Gastroesophageal sphincter (tissue), 4 donors: ENCODE results near the gene RALGPS1. TPM values are rescaled to one million over a fixed set of nuclear protein-coding genes. Genes with fewer than 3 reads are reported as not detected.
"Not testable (repeated sequence)": the region's sequence is repeated elsewhere in the genome, so short reads cannot be mapped to it uniquely, and the experiment has no call there.

Experiments used
- ATAC-seq: fragments of 150-250 bp; one replicate; pipeline ENCODE4 v1.9.1; 2016; ENCODE audit warnings: mild to moderate bottlenecking, moderate library complexity
- H3K27ac ChIP-seq, 4 donors: fragments of 200-600 bp; sonication (generic) in 3 of 4; 1 replicate in 3 of 4; 2 replicates in 1 of 4; pipeline ENCODE4 v1.5.1; 2016 to 2019
- H3K27me3 ChIP-seq: fragments of 200-600 bp; sonication (generic); one replicate; pipeline ENCODE4 v1.5.1; 2019
- H3K36me3 ChIP-seq, 2 donors: fragments of 200-600 bp; sonication (generic); one replicate each; pipeline ENCODE4 v1.5.1; 2019; ENCODE audit warnings: control low read depth in 1 of 2
- H3K4me1 ChIP-seq, 3 donors: fragments of 200-600 bp; sonication (generic); 1 replicate in 2 of 3; 2 replicates in 1 of 3; pipeline ENCODE4 v1.5.1; 2016 to 2019; ENCODE audit warnings: control low read depth in 2 of 3
- H3K4me3 ChIP-seq, 2 donors: fragments of 200-600 bp; sonication (generic); one replicate each; pipeline ENCODE4 v1.5.1; 2019; ENCODE audit warnings: mild to moderate bottlenecking in 1 of 2, moderate library complexity in 1 of 2
- H3K9me3 ChIP-seq, 3 donors: fragments of 200-600 bp; sonication (generic); one replicate each; pipeline ENCODE4 v1.5.1; 2017 to 2019; ENCODE audit warnings: control low read depth in 2 of 3
- CTCF ChIP-seq, 4 experiments: fragments of 200-600 bp in 2 of 4; fragments of 450-650 bp in 2 of 4; sonication (generic) in 1 of 4; IDR thresholded peaks; one replicate each; pipeline ENCODE4 v1.5.1; 2017 to 2019; ENCODE audit warnings: antibody characterized with exemption in 4 of 4, mild to moderate bottlenecking in 2 of 4, moderate library complexity in 2 of 4
- EP300 ChIP-seq: sonication (generic); formaldehyde crosslinking; IDR thresholded peaks from one replicate; pipeline ENCODE4 v1.6.1; 2017; ENCODE audit warnings: antibody characterized with exemption, mild to moderate bottlenecking
- POLR2A ChIP-seq, 2 donors: fragments of 450-650 bp; IDR thresholded peaks; one replicate each; pipeline ENCODE4 v1.6.1; 2017; ENCODE audit warnings: antibody characterized with exemption in 2 of 2, mild to moderate bottlenecking in 2 of 2, moderate library complexity in 1 of 2
- POLR2AphosphoS5 ChIP-seq: sonication (generic); formaldehyde crosslinking; IDR thresholded peaks from one replicate; pipeline ENCODE4 v1.6.1; 2017; ENCODE audit warnings: antibody characterized with exemption
- WGBS, 2 donors: methylation state at CpG; one replicate each; pipeline ENCODE4 v1.1.5; 2018; ENCODE audit warnings: low coverage in 1 of 2; 5-methylcytosine and 5-hydroxymethylcytosine counted together
- total RNA-seq, 4 donors: library from RNA; depleted of rRNA; stranded (reverse); fragments of >200 nt; gene quantifications; one replicate each; pipeline ENCODE4 v1.1.0, GENCODE V29; 2016

The RALGPS1 gene
- total RNA-seq, 4 donors from 2014 or later, result 5.9 to 17.4 (median 11.3) TPM

GRCh38 chr9:127013597-127013996, 99.0 kb downstream of the RALGPS1 start:
- H3K27ac ChIP-seq, result peak overlapping the region in 3 of 4 donors; percentile 17 to 66 (median 53)
- no peak for ATAC-seq
- no peak overlapping the region for H3K4me3 ChIP-seq
- H3K9me3 ChIP-seq, result no peaks in the 10 kb centered on the region
- H3K36me3 ChIP-seq, result no peaks in the 10 kb centered on the region
- no peaks in the 10 kb centered on the region for H3K27me3 ChIP-seq
- 81 to 100% methylated on average over 1 to 5 of the region's 5 CpGs for WGBS, 2 donors
- H3K4me1 ChIP-seq, result peaks cover 0 to 18% (median 3%) of the 10 kb centered on the region in 3 donors
- TF ChIP-seq EP300 (no peak), CTCF (IDR thresholded peaks at IDR 0.05) (no peak), POLR2A (IDR thresholded peaks at IDR 0.05) (no peak), POLR2AphosphoS5 (no peak)

- 54 to 58% methylated on average over 3 to 4 of the region's 4 CpGs for WGBS, 2 donors
- peak overlapping the region in 3 of 4 donors; percentile 17 to 66 (median 53) for H3K27ac ChIP-seq
Observed at GRCh38 chr9:127014216-127014909, 99.8 kb downstream of the RALGPS1 start.

GRCh38 chr9:127014910-127015540, 100.4 kb downstream of the RALGPS1 start:
- 94 to 97% methylated on average over 3 of the region's 3 CpGs for WGBS, 2 donors
- Histone ChIP-seq H3K4me3 (no peak overlapping the region), H3K36me3 (no peaks in the 10 kb centered on the region), H3K27me3 (no peaks in the 10 kb centered on the region), H3K27ac (peak overlapping the region in 2 of 4 donors; percentile 12 to 66), H3K9me3 (no peaks in the 10 kb centered on the region), H3K4me1 (peaks cover 0 to 18% (median 3%) of the 10 kb centered on the region in 3 donors)
- TF ChIP-seq EP300, result no peak
- no peak for ATAC-seq

More at GRCh38 chr9:127014216-127014909, 99.8 kb downstream of the RALGPS1 start:
- Histone ChIP-seq H3K27me3 (no peaks in the 10 kb centered on the region), H3K9me3 (no peaks in the 10 kb centered on the region), H3K4me3 (no peak overlapping the region), H3K4me1 (peaks cover 0 to 18% (median 3%) of the 10 kb centered on the region in 3 donors), H3K36me3 (no peaks in the 10 kb centered on the region)
- no peak for TF ChIP-seq CTCF (IDR thresholded peaks at IDR 0.05)
- no peak for TF ChIP-seq EP300
- no peak for TF ChIP-seq POLR2AphosphoS5
- TF ChIP-seq POLR2A (IDR thresholded peaks at IDR 0.05), result no peak
- ATAC-seq, result peak; percentile 67

GRCh38 chr9:127015921-127016512, 101.4 kb downstream of the RALGPS1 start:
- no peak overlapping the region for H3K27ac ChIP-seq
- no peak for TF ChIP-seq POLR2AphosphoS5
- no peak for TF ChIP-seq EP300
- no peak for TF ChIP-seq POLR2A (IDR thresholded peaks at IDR 0.05)
- no peak for TF ChIP-seq CTCF (IDR thresholded peaks at IDR 0.05)
- H3K4me1 ChIP-seq, result peaks cover 0 to 18% (median 3%) of the 10 kb centered on the region in 3 donors
- H3K4me3 ChIP-seq, result no peak overlapping the region
- 92 to 94% methylated on average over 4 of the region's 4 CpGs for WGBS, 2 donors
- no peak for ATAC-seq
- no peaks in the 10 kb centered on the region for H3K9me3 ChIP-seq
- no peaks in the 10 kb centered on the region for H3K27me3 ChIP-seq
- no peaks in the 10 kb centered on the region for H3K36me3 ChIP-seq

- 93 to 95% methylated on average over 3 to 8 of the region's 9 CpGs for WGBS, 2 donors
- not testable (repeated sequence) for H3K36me3 ChIP-seq, H3K27me3 ChIP-seq, H3K4me3 ChIP-seq, H3K9me3 ChIP-seq, H3K27ac ChIP-seq, ATAC-seq
- H3K4me1 ChIP-seq, result peaks cover 0 to 32% (median 11%) of the 10 kb centered on the region in 3 donors
Observed at GRCh38 chr9:127017979-127018378, 103.4 kb downstream of the RALGPS1 start.
